ENCODE results near the gene CFAP65. TPM values are rescaled to one million over a fixed set of nuclear protein-coding genes. Genes with fewer than 3 reads are reported as not detected.

The CFAP65 gene
- total and polyA plus RNA-seq, 2 of the 13 experiments (the other 11 are each of a cell fraction or from before 2014, with no cell fraction given) = 0.05 TPM; not detected in 1

GRCh38 chr2:219057709-219058540 is 16.6 kb upstream of the CFAP65 start (continued):
- TF ChIP-seq ZNF276 (CRISPR knock-in tag; IDR thresholded peaks at IDR 0.05; ENCODE audit: low read depth) = no peak
- TF ChIP-seq ZNF30 (CRISPR knock-in tag; IDR thresholded peaks at IDR 0.05) = no peak
- TF ChIP-seq, protein P1, sequence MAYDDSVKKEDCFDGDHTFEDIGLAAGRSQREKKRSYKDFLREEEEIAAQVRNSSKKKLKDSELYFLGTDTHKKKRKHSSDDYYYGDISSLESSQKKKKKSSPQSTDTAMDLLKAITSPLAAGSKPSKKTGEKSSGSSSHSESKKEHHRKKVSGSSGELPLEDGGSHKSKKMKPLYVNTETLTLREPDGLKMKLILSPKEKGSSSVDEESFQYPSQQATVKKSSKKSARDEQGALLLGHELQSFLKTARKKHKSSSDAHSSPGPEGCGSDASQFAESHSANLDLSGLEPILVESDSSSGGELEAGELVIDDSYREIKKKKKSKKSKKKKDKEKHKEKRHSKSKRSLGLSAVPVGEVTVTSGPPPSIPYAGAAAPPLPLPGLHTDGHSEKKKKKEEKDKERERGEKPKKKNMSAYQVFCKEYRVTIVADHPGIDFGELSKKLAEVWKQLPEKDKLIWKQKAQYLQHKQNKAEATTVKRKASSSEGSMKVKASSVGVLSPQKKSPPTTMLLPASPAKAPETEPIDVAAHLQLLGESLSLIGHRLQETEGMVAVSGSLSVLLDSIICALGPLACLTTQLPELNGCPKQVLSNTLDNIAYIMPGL (CRISPR knock-in tag; IDR thresholded peaks at IDR 0.05; ENCODE audit: borderline replicate concordance in 1 of 2, low read depth in 1 of 2) = peak in 1 of 2 experiments; percentile 89; a peak in 3 of 4 replicates
- peak; percentile 36; the same call in 1 of the 2 replicates for TF ChIP-seq GATAD1 (CRISPR knock-in tag; IDR thresholded peaks at IDR 0.05)
- no peak for TF ChIP-seq TCF12 (IDR thresholded peaks at IDR 0.05)
- TF ChIP-seq TCF12 (CRISPR knock-in tag; IDR thresholded peaks at IDR 0.05) = no peak
- TF ChIP-seq SMAD3 (CRISPR knock-in tag; IDR thresholded peaks at IDR 0.05) = peak; percentile 72; the same call in 1 of the 2 replicates
- TF ChIP-seq ZNF317 (CRISPR knock-in tag; IDR thresholded peaks at IDR 0.05) = no peak
- TF ChIP-seq MXD1 (CRISPR knock-in tag; IDR thresholded peaks at IDR 0.05) = no peak
- no peak for TF ChIP-seq NFYB (CRISPR knock-in tag; IDR thresholded peaks at IDR 0.05)
- no peak for TF ChIP-seq ZNF678 (CRISPR knock-in tag; IDR thresholded peaks at IDR 0.05)
- TF ChIP-seq ZNF292 (CRISPR knock-in tag; IDR thresholded peaks at IDR 0.05; ENCODE audit: borderline replicate concordance, low read depth) = no peak
- TF ChIP-seq PCBP2 (optimal IDR thresholded peaks at IDR 0.05; ENCODE audit: low read depth, low read length, poor library complexity, severe bottlenecking) = no peak
- peak; percentile 37; the same call in 1 of the 2 replicates for TF ChIP-seq KLF6 (CRISPR knock-in tag; IDR thresholded peaks at IDR 0.05)
- no peak for TF ChIP-seq POLR2AphosphoS5 (IDR thresholded peaks at IDR 0.05; ENCODE audit: low read depth, low read length)
- no peak for TF ChIP-seq HNRNPK (IDR thresholded peaks at IDR 0.05; ENCODE audit: low read depth, low read length, poor library complexity, severe bottlenecking)
- TF ChIP-seq ZNF747 (CRISPR knock-in tag; IDR thresholded peaks at IDR 0.05; ENCODE audit: borderline replicate concordance) = no peak
- TF ChIP-seq NCOA2 (CRISPR knock-in tag; IDR thresholded peaks at IDR 0.05) = 0 out of 2 replicates have a peak, but pooled peaks have one; percentile 33
- no peak for TF ChIP-seq MEIS1 (CRISPR knock-in tag; IDR thresholded peaks at IDR 0.05; ENCODE audit: borderline replicate concordance)
- peak; percentile 16 for TF ChIP-seq SKI (IDR thresholded peaks at IDR 0.05; ENCODE audit: partially characterized antibody)
- peak; percentile 40; the same call in 1 of the 2 replicates for TF ChIP-seq TIGD3 (CRISPR knock-in tag; IDR thresholded peaks at IDR 0.05; ENCODE audit: borderline replicate concordance)
- TF ChIP-seq KDM6A (CRISPR knock-in tag; IDR thresholded peaks at IDR 0.05; ENCODE audit: low read depth) = no peak
- no peak for TF ChIP-seq ZNF557 (CRISPR knock-in tag; IDR thresholded peaks at IDR 0.05)
- TF ChIP-seq, protein P2, sequence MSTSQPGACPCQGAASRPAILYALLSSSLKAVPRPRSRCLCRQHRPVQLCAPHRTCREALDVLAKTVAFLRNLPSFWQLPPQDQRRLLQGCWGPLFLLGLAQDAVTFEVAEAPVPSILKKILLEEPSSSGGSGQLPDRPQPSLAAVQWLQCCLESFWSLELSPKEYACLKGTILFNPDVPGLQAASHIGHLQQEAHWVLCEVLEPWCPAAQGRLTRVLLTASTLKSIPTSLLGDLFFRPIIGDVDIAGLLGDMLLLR (CRISPR knock-in tag; IDR thresholded peaks at IDR 0.05) = no peak

Data from HepG2 (cell line).